OCI-LY3 (cell line): ENCODE measurements around the gene STYK1.
"Not testable (repeated sequence)": the region's sequence is repeated elsewhere in the genome, so short reads cannot be mapped to it uniquely, and the experiment has no call there.

Source experiments
- H2AFZ ChIP-seq: fragments of 200-600, 300-600 bp; shearing (Covaris generic); 2 replicates; pipeline ENCODE4 v1.6.0; 2014; ENCODE audit warnings: antibody characterized with exemption, low read depth, low read length
- H3K27ac ChIP-seq: fragments of 200-600, 300-600 bp; sonication (generic); 2 replicates; pipeline ENCODE4 v1.5.1; 2014; ENCODE audit warnings: mild to moderate bottlenecking, low read length, moderate library complexity, mixed read lengths
- H3K27me3 ChIP-seq: fragments of 200-600, 300-600 bp; sonication (generic); 2 replicates; pipeline ENCODE4 v1.6.1; 2014; ENCODE audit warnings: low read depth, low read length, mixed read lengths
- H3K36me3 ChIP-seq: fragments of 200-600, 300-600 bp; sonication (generic); replicated peaks from 2 replicates; pipeline ENCODE3; 2014; ENCODE audit warnings: low read depth, low read length, mixed read lengths
- H3K4me1 ChIP-seq: fragments of 300-600, 200-600 bp; sonication (generic); 2 replicates; pipeline ENCODE4 v1.6.1; 2014; ENCODE audit warnings: low read length, mixed read lengths
- H3K4me2 ChIP-seq: fragments of 200-600, 300-600 bp; sonication (generic); 2 replicates; pipeline ENCODE4 v1.6.1; 2014; ENCODE audit warnings: low read length, mixed read lengths
- H3K4me3 ChIP-seq: fragments of 300-600, 200-600 bp; sonication (generic); 2 replicates; pipeline ENCODE4 v1.5.1; 2014; ENCODE audit warnings: antibody characterized with exemption, mild to moderate bottlenecking, low read length, moderate library complexity
- H3K79me2 ChIP-seq: fragments of 300-600, 200-600 bp; shearing (Covaris generic); 2 replicates; pipeline ENCODE4 v1.6.1; 2014; ENCODE audit warnings: mild to moderate bottlenecking, low read length, mixed read lengths
- H3K9ac ChIP-seq: fragments of 300-600, 200-600 bp; shearing (Covaris generic); 2 replicates; pipeline ENCODE4 v1.6.0; 2014; ENCODE audit warnings: mild to moderate bottlenecking, low read length, moderate library complexity
- H3K9me3 ChIP-seq: fragments of 200-600, 300-600 bp; shearing (Covaris generic); 2 replicates; pipeline ENCODE4 v1.6.1; 2014; ENCODE audit warnings: low read length, mixed read lengths; ENCODE audit not compliant: insufficient read depth
- H4K20me1 ChIP-seq: fragments of 200-600, 300-600 bp; sonication (generic); 2 replicates; pipeline ENCODE4 v1.6.1; 2016; ENCODE audit warnings: low read length, mixed read lengths; ENCODE audit not compliant: insufficient read depth
- CTCF ChIP-seq: fragments of 200-600, 300-600 bp; sonication (generic); IDR thresholded peaks from 2 replicates; pipeline ENCODE4 v1.5.1; 2014; ENCODE audit warnings: antibody characterized with exemption, low read length, low read depth
- EZH2phosphoT487 ChIP-seq: fragments of 200-600 bp; shearing (Covaris generic); IDR thresholded peaks from 2 replicates; pipeline ENCODE4 v1.6.1; 2018; ENCODE audit warnings: antibody characterized with exemption, mixed run types, low read depth

Gene STYK1

DNA sequence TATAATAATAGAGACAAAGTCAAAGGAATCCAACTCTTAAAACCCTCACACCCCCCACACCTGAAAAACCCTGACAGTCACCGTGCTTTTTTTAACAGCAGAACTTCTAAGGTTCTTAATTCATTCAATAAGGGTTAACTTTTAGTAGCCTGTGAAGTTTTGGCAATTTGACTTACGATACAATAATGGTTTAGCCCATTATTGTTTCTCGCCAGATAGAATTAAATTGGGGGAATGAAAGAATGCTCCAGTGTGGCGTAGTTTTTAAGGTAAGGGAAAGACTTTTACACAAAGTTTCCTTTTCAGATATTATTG is 59.8 kb downstream of the STYK1 start:
- no peak for TF ChIP-seq CTCF
- TF ChIP-seq EZH2phosphoT487 = no peak
- Histone ChIP-seq H4K20me1 (no peaks in the 10 kb centered on the region), H3K27ac (peak overlapping the region; percentile 65), H3K9ac (peak overlapping the region; percentile 94), H3K4me2 (peak overlapping the region; percentile 84), H2AFZ (peak overlapping the region; percentile 67), H3K4me1 (peaks cover 13% of the 10 kb centered on the region), H3K79me2 (peaks cover 34% of the 10 kb centered on the region), H3K4me3 (peak overlapping the region; percentile 86), H3K27me3 (peaks cover 12% of the 10 kb centered on the region), H3K36me3 (peaks cover 14% of the 10 kb centered on the region), H3K9me3 (no peaks in the 10 kb centered on the region)

DNA sequence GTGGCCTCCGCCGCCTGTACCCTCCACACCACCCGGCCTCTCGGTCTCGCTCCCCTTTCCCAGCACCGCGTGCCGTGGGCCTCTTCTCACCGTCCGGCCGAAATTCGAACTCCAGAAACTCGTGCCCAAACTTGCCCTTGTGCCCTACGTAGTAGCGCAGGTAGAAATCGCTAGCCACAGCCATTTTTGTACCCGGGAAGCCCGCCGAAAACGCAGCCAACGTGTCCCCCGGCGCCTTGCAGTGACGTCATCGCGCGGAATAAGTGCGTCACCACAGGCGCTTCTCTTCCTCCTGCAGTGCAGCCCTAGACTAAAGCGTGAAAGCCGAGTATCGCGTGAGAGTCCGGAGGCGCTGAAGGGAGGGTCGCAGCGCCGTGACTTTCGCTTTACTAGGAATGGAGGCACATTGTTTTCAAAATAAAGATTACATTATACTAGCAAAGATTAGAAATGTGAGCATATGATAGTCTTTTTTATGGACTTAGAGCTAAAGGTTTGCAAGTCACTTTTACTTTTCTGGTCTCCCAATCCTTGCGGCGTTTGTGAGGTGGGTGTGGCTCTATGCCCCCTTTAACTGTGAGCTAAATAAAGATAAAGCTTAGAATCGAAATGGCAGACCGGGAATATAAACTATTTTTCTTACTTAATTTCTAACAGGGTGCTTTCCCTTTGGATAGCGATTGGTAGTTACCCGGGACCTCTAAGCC is 60.4 kb downstream of the STYK1 start, which contains the start of gene MAGOHB:
Gene MAGOHB, minus strand, starts transcription at position 261 of the 707 bp plus-strand sequence. Its CDS starts 77 bp downstream, at position 184.
- Histone ChIP-seq H3K79me2 (peaks cover 34% of the 10 kb centered on the region), H3K4me1 (peaks cover 13% of the 10 kb centered on the region), H4K20me1 (no peaks in the 10 kb centered on the region), H3K27me3 (peaks cover 8% of the 10 kb centered on the region), H3K36me3 (peaks cover 19% of the 10 kb centered on the region), H3K4me2 (peak within 1 kb of the TSS; percentile 96), H3K4me3 (peak within 1 kb of the TSS; percentile 86), H3K9ac (peak within 1 kb of the TSS; percentile 94), H3K27ac (peak within 1 kb of the TSS; percentile 65), H3K9me3 (no peaks in the 10 kb centered on the region), H2AFZ (peak within 1 kb of the TSS; percentile 67)
- TF ChIP-seq CTCF (no peak), EZH2phosphoT487 (no peak)

DNA sequence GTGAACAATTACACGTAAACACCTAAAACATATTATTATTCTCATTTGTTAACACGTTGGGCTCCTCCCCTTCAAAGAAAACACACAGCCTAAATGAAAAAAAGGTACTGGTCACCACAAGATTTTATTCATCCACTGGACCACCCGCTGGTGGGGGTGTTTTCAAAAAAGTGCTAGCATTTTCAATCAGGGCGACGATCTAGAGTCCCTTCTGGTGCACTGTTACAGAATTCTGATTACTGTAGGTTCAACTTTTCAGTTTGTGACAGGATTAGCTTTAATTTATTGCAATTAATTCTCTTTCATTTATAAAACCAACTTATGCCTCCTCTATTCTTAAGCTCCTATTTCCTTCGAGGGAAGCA is 60.9 kb downstream of the STYK1 start:
- Histone ChIP-seq H3K27me3 (peaks cover 3% of the 10 kb centered on the region), H2AFZ (peak overlapping the region; percentile 33; the same call in 1 of the 2 replicates), H3K4me1 (peaks cover 13% of the 10 kb centered on the region), H3K27ac (peak overlapping the region; percentile 65), H3K4me3 (peak overlapping the region; percentile 86), H3K4me2 (peak overlapping the region; percentile 96), H3K9me3 (no peaks in the 10 kb centered on the region), H3K9ac (peak overlapping the region; percentile 94), H3K79me2 (peaks cover 34% of the 10 kb centered on the region), H4K20me1 (no peaks in the 10 kb centered on the region), H3K36me3 (peaks cover 20% of the 10 kb centered on the region)
- TF ChIP-seq CTCF (no peak), EZH2phosphoT487 (no peak)

GRCh38 chr12:10612110-10612509 is 61.7 kb downstream of the STYK1 start:
- Histone ChIP-seq H3K4me1 (peaks cover 13% of the 10 kb centered on the region), H3K27ac (no peak overlapping the region), H3K79me2 (peaks cover 34% of the 10 kb centered on the region), H3K9me3 (no peaks in the 10 kb centered on the region), H3K9ac (peak overlapping the region; percentile 94), H2AFZ (no peak overlapping the region), H3K27me3 (no peaks in the 10 kb centered on the region), H3K4me2 (peak overlapping the region; percentile 96), H4K20me1 (no peaks in the 10 kb centered on the region), H3K36me3 (peaks cover 24% of the 10 kb centered on the region), H3K4me3 (peak overlapping the region; percentile 86)
- TF ChIP-seq CTCF = no peak
- no peak for TF ChIP-seq EZH2phosphoT487

DNA sequence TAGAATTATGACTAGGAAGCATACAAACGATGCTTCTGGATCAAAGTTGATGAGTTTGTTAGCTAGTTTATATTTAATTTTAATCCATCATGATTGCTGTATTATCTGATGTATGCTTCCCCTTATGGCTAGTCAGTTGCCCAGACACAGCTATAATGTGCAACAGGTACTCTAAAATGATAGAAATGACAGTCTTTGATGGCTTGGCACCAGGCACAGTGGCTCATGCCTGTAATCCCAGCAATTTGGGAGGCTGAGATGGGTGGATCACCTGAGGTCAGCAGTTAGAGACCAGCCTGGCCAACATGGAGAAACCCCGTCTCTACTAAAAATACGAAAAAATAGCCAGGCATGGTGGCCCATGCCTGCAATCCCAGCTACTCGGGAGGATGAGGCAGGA is 62.6 kb downstream of the STYK1 start:
- H3K27ac ChIP-seq, H2AFZ ChIP-seq, H3K4me3 ChIP-seq, H3K27me3 ChIP-seq, H3K4me2 ChIP-seq, H4K20me1 ChIP-seq, H3K9ac ChIP-seq, H3K9me3 ChIP-seq: not testable (repeated sequence)
- peaks cover 34% of the 10 kb centered on the region for H3K79me2 ChIP-seq
- H3K4me1 ChIP-seq = peaks cover 18% of the 10 kb centered on the region
- H3K36me3 ChIP-seq = peaks cover 30% of the 10 kb centered on the region
